HG02840 (cell line): ENCODE results near the gene CD3D.
A peak's percentile ranks its signal among the peaks of the same experiment; 100 is the strongest.

Experiments
- ATAC-seq: cut with Tn5 transposase; IDR thresholded peaks from one replicate; pipeline ENCODE4 v1.9.1; 2021; ENCODE audit warnings: mild to moderate bottlenecking, moderate library complexity, moderate number of reproducible peaks; ENCODE audit not compliant: unreplicated experiment, low FRiP score

CD3D gene

DNA sequence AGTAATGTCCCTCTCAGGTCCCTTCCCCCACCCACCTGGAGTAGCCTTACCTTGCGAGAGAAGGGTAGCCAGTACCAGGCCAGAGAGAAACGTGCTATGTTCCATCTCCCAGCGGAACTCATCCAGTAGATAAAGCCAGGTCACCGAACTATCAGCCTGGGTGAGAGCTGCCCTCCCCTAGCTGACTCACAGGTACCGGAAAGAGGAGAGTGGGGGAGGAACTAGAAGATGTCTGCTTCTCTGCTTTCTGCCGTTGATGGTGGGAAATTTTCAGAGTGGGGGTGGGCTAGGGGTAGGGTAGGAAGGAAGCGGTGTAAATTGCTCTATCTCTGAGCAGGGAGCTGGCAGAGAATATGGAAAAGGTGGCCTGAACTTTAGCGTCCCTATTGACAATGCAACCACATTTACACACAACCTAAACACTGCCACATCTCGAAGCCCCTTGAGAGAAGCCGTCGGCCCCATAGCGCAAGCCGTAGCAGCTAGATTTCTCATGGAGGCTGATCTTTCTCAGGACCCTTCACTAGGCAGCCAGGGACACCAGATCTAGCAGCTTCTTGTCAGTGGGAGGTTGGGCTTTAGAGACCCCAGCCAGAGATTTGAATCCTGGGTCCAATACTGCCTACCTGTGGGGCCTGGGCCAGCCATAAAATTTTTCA lies at the start of gene CD3D:
CD3D (minus strand) TSS at position 203 of the 659 bp plus-strand sequence; CDS start at position 105, 98 bp downstream.
- ATAC-seq, result no peak

DNA sequence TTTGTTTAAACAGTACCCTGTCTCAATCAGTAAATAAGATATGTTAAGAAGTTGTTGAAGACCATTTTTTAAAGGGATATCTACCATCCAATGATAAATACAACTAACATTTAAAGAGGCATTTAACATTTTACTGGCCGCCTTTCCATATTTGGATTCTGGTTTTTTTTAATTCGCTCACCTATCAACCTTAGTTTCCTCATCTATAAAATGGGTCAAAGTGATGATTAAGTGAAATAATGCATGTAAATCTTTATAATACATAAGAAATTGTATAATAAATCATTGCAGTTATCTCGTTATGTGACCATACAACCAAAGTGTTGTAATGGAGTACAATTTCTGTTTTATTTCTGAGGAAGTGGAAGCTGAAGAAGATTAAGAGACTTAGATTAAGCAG lies 41.2 kb upstream of the CD3D start:
- no peak for ATAC-seq

DNA sequence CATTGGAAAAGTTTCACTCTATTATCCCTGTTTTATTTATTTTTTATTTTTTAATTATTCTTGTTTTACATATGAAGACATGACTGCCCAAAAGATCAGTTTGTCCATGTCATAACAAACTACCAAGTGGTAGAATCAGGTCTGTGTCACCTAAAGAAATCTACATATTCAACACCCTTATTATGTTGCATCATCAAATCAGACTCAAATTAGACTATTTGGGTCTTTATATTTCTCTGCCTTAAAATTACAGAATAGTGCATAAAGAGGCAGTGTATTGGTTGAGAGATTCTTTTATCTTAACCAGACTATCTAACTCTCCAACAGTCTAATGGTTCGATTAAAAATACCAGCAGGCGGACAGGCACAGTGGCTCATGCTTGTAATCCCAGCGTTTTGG lies 40.4 kb upstream of the CD3D start:
- no peak for ATAC-seq

DNA sequence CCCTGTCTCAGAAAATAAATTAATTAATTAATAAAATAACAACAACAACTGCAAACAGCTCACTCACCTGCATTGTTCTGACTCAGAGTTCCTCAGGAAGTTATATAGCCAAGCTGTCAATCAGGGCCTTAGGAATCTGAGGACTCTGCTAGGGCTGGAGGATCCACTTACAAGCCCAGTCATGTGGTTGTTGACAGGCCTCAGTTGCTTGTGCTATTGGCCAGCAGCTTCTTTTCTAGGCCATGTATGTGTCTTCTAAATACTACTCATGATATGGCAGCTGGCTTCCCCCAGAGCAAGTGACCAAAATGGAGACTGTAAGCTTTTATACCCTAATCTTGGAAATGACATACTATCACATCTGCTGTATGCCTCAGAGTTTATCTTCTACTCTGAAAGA lies 38.1 kb upstream of the CD3D start:
- no peak for ATAC-seq

DNA sequence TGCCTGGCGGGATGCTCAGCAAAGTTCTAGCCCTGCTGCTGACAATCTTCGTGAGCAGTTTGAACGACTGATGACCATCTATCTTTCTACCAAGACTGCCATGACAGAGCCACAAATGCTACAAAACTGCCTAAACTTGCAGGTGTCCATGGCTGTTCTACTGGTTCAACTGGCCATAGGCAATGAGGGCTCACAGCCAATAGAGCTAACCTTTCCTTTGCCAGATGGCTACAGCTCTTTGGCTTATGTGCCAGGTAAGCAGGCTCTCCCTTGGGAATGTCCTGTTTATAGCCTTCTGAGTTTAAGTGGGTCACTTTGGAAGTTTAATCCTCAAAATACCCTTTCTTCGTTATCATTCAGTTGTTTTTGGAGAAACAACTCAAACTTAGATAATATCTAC lies 37.0 kb upstream of the CD3D start:
- ATAC-seq, result no peak

DNA sequence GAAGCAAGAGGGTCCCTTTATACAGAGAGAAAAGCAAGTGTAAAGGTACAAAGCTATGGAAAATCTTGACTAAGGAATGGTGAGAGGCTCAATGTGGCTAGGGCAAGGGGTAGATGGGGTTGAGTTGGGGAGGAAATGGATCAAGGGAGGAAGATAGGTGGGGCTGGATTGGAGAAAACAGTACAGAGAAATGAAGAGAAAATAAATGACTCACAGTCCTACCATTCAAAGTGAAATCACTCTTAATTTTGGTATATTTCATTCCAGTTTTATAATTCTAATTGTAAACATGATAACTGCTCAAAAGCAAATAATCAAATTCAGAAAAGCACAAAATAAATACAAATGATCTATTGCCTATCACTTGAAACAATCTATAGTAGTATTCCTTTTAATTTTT lies 33.5 kb upstream of the CD3D start:
- ATAC-seq, result no peak

DNA sequence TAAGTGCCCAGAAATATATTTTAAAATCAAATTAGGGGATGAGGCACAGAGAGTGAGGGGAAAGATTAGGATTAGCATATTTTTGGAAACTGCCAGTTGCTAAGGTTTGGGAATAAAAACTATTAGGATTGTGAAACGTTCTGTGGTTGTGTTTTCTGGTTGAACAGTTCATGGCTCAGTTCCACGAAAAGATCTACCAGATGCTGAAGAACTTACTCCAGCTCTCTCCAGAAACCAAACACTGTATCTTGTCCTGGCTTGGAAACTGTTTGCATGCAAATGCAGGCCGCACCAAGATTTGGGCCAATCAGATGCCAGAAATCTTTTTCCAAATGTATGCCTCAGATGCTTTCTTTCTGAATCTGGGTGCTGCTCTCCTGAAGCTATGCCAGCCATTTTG lies 32.2 kb upstream of the CD3D start:
- ATAC-seq, result no peak

DNA sequence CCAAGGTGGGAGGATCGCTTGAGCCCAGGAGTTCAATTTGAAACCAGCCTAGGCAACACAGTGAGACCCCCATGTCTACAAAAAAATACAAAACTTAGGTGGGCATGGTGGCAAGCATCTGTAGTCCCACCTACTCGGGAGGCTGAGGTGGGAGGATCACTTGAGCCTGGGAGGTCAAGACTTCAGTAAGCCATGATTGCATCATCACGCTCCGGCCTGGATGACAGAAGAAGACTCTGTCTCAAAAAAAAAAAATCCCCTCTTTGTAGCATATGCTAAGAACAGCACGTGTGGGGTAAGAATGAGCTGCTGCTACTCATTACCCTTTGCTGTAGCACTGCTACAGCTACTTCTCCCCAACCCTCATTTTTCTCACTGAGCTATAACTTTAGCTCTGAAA lies 31.4 kb upstream of the CD3D start:
- ATAC-seq, result no peak

DNA sequence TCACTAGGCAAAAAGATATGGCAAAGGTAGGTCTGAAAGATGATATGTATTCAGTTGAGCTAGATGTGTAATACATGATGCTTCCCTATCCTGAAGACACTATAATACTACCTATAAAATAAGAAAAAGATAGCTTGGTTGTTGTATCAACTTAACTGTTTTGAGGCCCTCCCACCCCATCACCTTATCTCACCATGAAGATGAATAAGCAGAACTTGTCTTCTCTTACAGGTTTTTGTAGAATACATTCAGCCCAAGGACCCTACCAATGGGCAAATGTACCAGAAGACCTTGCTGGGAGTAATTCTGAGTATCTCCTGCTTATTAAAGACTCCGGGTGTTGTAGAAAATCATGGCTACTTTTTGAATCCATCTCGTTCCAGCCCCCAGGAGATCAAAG lies 30.8 kb upstream of the CD3D start:
- ATAC-seq, result no peak

DNA sequence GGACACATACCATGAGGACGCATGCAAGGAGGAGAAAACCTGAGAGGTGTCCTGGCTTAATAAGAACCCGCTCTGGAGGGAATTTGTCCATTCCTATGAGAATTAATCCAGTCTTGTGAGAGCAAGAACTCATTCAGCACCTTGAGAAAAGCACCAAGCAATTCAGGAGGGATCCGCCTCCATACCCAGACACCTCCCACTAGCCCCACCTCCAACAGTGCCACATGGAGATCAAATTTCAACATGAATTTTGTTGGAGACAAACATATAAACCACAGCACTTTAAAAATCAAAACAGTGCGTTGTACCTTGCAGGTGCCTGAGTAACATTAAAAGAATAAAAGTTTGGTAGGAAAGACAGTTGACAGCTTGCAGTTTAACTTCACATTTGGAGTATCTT lies 28.3 kb upstream of the CD3D start:
- ATAC-seq, result no peak

DNA sequence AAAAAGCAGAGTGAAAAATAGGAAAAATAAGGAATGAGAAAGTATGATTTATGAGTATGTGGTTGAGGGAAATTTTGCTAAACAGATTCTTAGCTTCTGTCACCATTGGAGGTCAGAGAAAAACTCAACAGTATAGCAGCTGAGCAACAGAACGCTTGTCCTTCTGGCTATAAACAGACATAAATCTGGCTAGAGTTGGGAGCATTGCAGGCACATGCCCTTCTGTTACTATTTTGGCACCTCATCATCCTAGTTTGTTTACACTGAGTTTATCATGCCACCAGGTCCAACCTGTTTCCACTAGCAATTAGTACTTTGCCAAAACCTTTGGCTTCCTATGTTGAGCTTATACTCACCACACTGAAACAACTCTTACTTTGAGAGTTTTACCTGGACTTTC lies 23.8 kb upstream of the CD3D start:
- ATAC-seq, result no peak

DNA sequence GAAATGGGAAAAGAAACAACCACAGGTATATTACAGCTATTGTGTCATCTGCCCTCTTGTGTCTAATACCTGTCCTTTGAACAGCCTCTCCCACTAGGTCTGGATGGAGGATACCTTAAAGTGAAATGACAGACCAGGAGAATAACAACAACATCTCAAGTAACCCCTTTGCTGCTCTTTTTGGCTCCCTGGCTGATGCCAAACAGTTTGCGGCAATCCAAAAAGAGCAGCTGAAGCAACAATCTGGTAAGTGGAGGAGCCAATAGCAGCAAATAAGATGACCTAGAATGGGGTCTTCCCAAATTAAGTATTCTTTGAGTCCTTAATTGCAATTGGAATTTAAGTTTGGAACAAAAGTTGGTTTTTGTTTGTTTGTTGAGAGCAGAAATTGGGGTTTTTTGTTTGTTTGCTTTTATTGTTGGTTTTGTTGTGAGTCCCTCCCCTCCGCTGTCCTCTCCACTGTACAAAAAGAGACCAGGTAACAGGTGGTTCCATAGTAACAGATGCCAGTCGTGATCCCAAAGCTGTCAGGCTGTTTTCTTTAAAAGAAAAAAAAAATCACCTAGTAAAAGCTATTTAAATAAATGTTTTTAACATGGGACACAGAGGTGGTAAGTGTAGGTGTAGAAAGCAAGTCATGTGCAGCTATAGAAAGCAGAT lies 22.6 kb upstream of the CD3D start:
- ATAC-seq, result no peak

DNA sequence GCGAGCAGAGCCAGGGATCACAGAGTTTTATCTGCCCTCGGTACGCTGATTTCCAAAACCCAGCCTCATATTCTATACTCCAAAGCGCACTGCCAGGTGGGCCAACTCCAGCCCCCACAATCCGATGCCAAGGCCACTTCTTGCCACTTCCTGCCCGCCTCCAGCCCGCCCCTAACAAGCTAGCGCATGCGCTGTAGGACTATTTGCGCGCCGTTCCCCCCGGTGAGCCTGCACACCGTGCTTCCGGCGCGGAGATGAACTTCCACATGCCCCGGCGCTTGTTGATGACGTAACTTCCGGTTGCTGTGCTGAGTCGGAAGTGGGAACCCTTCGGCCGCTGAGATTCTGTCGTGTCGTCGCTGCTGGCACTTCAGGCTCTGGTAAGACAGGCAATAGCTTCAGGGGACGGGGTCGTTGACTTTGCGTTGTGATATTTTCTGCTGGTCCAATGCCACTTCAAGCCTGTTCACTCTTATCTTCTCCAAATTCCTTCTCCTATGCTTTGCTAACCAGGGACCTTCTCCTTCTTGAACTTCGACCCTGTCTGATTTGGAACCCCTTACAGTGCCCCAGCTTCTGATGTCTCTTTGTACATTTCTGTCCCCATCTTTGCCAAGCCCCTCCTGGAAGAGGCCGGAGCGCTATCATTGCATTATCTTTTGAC lies 16.9 kb upstream of the CD3D start, which contains the start of gene UBE4A:
UBE4A (plus strand) TSS at position 306 of the 664 bp plus-strand sequence. CDS start 5,481 bp downstream, outside the sequence.
- ATAC-seq, result peak; percentile 89

DNA sequence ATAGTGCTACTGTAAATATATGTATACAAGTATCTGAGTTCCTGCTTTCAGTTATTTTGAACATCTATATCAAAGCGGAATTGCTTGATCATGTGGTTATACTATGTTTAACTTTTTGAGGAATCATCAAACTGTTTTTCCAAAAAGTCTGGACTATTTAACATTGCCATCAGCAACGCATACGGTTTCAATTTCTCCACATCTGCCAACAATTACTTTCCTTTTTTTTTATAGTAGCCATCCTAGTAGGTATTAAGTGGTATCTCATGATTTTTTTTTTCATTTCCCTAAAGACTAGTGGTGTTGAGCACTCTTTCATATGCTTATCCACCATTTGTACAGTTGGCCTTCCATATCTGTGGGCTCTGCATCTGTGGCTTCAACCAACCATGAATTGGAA lies 15.6 kb upstream of the CD3D start:
- ATAC-seq, result no peak

DNA sequence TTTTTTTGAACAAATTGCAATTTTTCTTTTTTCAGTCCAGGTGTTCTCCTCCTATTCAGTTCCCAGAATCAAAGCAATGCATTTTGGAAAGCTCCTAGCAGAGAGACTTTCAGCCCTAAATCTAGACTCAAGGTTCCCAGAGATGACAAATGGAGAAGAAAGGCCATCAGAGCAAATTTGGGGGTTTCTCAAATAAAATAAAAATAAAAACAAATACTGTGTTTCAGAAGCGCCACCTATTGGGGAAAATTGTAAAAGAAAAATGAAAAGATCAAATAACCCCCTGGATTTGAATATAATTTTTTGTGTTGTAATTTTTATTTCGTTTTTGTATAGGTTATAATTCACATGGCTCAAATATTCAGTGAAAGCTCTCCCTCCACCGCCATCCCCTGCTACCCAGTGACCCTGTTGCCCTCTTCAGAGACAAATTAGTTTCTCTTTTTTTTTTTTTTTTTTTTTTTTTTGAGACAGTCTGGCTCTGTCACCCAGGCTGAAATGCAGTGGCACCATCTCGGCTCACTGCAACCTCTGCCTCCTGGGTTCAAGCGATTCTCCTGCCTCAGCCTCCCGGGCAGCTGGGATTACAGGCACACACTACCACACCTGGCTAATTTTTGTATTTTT lies 10.7 kb upstream of the CD3D start:
- ATAC-seq, result no peak

DNA sequence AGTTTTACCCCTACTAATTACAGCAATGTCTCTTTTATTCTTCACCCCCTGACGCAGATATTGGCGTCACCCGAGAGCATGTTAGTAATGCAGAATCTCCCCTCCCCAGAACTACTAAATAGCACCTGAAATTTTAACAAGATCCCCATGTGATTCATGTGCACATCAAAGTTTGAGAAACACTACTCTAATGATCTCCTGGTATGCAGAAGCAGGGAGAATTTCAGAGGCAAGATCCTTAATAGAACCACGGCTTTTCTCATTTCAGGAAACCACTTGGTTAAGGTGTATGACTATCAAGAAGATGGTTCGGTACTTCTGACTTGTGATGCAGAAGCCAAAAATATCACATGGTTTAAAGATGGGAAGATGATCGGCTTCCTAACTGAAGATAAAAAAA lies 7.0 kb upstream of the CD3D start:
- ATAC-seq, result no peak

DNA sequence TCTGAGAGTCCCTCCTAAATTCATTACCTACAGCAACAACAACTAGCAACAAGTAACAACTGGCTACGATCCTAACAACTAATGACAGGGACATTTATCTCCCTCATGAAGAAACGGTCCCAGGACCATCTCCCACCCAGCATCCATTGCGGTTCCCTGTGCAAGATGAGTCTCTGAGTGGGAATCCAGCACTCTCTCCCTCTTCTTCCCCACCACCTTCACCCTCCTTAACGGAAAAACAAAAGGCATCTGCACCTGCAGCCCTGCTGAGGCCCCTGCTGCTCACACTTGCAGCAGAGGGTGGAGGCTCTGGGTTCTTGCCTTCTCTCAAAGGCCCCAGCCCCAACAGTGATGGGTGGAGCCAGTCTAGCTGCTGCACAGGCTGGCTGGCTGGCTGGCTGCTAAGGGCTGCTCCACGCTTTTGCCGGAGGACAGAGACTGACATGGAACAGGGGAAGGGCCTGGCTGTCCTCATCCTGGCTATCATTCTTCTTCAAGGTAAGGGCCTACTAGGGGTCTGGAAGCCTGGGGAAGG lies 1.5 kb upstream of the CD3D start, which contains the start of gene CD3G:
CD3G (plus strand) TSS at position 364 of the 535 bp plus-strand sequence; CDS start at position 444, 80 bp downstream.
- ATAC-seq, result no peak

DNA sequence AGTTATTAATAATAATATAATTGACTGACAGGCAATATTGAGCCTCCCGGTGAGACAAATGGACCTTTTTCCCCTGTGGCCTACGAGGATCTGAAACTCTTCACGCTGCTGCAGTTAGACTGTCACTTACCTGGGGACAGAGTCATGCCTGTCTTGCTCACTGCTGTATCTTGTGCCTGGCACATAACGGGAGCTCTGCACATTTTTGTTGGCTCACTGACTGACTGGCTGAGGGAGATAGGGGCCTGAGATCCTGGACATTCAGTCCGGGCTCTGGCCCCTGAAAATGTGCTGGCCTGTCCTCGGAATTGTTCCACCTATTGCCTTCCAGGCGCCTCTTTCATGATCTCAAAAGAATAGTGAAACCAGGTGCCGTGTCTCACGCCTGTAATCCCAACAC lies 743 bp upstream of the CD3D start:
- no peak for ATAC-seq

DNA sequence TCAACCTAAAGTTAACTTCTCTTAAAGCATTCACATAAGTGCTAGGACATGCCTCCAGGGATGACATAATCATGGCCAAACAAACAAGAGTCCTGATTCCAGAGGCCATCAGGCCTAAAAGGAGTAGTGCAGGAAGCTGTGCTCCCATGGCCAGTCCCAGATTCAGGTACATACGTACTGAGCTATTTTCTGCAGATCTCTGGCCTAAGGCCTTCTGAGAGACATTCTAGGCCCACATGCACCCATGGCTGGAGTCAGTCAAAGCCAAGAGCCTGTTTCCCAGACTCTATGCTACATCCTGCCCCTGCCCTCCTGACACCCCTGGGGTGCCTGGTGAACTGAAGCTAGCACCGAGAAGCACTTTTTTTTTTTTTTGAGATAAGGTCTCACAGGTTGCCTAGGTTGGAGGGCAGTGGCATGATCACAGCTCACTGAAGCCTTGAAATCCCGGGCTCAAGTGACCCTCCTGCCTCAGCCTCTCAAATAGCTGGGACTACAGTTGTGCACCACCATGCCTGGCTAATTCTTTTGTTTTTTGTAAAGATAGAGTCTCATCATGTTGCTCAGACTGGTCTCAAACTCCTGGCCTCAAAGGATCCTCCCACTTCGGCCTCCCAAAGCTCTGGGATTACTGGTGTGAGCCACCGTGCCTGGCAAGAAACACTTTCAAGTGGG lies 553 bp downstream of the CD3D start:
- no peak for ATAC-seq

DNA sequence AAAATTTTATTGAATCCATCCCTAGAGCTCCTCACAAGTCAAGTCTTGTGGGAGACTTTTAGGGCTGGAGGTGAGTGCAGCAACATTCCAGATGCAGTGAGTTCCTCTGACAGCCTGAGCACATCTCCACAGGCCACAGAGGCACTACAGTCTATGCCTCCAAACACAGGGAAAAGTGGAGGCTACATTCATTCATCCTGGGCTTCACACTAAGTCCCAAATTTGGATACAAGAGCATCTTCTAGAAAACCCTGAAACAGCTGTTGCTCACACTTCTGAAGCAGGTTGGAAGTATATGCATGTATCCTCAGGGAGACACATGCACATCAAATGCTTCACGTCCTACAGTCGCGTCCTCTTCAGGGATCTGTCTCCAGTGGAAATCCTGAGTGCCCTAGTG lies 1.2 kb downstream of the CD3D start:
- no peak for ATAC-seq
